ENCODE data around the gene CSGALNACT2.

Gene CSGALNACT2

GRCh38 chr10:43221419-43222209 lies 83.4 kb downstream of the CSGALNACT2 start:
- H3K27me3 ChIP-seq (replicated peaks; ENCODE audit: control insufficient read depth, insufficient read depth, low read length): peaks cover 2% of the 10 kb centered on the region
- no peak overlapping the region for H3K4me3 ChIP-seq (replicated peaks; ENCODE audit: low read depth, low read length)
- peak; percentile 36 for TF ChIP-seq CTCF (IDR thresholded peaks at IDR 0.05; ENCODE audit: insufficient read depth, low read length, poor library complexity, severe bottlenecking)
- H3K36me3 ChIP-seq (ENCODE audit: control insufficient read depth, insufficient read depth, low read length): no peaks in the 10 kb centered on the region
- DNase-seq (ENCODE audit: extremely low read depth, insufficient read length): no peak

- H3K4me3 ChIP-seq (replicated peaks; ENCODE audit: low read depth, low read length): no peak overlapping the region
- H3K36me3 ChIP-seq (ENCODE audit: control insufficient read depth, insufficient read depth, low read length): no peaks in the 10 kb centered on the region
- TF ChIP-seq CTCF (IDR thresholded peaks at IDR 0.05; ENCODE audit: insufficient read depth, low read length, poor library complexity, severe bottlenecking): no peak
- no peak for DNase-seq (ENCODE audit: extremely low read depth, insufficient read length)
- H3K27me3 ChIP-seq (replicated peaks; ENCODE audit: control insufficient read depth, insufficient read depth, low read length): peaks cover 2% of the 10 kb centered on the region
Observed at GRCh38 chr10:43222210-43222720, 84.0 kb downstream of the CSGALNACT2 start.

GRCh38 chr10:43223056-43223455 lies 84.8 kb downstream of the CSGALNACT2 start:
- peaks cover 2% of the 10 kb centered on the region for H3K27me3 ChIP-seq (replicated peaks; ENCODE audit: control insufficient read depth, insufficient read depth, low read length)
- no peak for DNase-seq (ENCODE audit: extremely low read depth, insufficient read length)
- H3K36me3 ChIP-seq (ENCODE audit: control insufficient read depth, insufficient read depth, low read length): no peaks in the 10 kb centered on the region

GRCh38 chr10:43224321-43224720 lies 86.1 kb downstream of the CSGALNACT2 start:
- DNase-seq (ENCODE audit: extremely low read depth, insufficient read length): no peak
- Histone ChIP-seq H3K4me3 (replicated peaks; ENCODE audit: low read depth, low read length) (no peak overlapping the region), H3K27me3 (replicated peaks; ENCODE audit: control insufficient read depth, insufficient read depth, low read length) (no peaks in the 10 kb centered on the region; the same call in 1 of the 2 replicates), H3K36me3 (ENCODE audit: control insufficient read depth, insufficient read depth, low read length) (no peaks in the 10 kb centered on the region)
- no peak for TF ChIP-seq CTCF (IDR thresholded peaks at IDR 0.05; ENCODE audit: insufficient read depth, low read length, poor library complexity, severe bottlenecking)

More at GRCh38 chr10:43223056-43223455, 84.8 kb downstream of the CSGALNACT2 start:
- H3K4me3 ChIP-seq (replicated peaks; ENCODE audit: low read depth, low read length): no peak overlapping the region
- no peak for TF ChIP-seq CTCF (IDR thresholded peaks at IDR 0.05; ENCODE audit: insufficient read depth, low read length, poor library complexity, severe bottlenecking)

GRCh38 chr10:43225004-43225786 lies 87.0 kb downstream of the CSGALNACT2 start:
- no peak for TF ChIP-seq CTCF (IDR thresholded peaks at IDR 0.05; ENCODE audit: insufficient read depth, low read length, poor library complexity, severe bottlenecking)
- no peak for DNase-seq (ENCODE audit: extremely low read depth, insufficient read length)
- Histone ChIP-seq H3K4me3 (replicated peaks; ENCODE audit: low read depth, low read length) (no peak overlapping the region), H3K36me3 (ENCODE audit: control insufficient read depth, insufficient read depth, low read length) (no peaks in the 10 kb centered on the region), H3K27me3 (replicated peaks; ENCODE audit: control insufficient read depth, insufficient read depth, low read length) (no peaks in the 10 kb centered on the region; the same call in 1 of the 2 replicates)

Measured in GM06990 (cell line).